HepG2 (cell line): Measurements from ENCODE around the gene CTSA. TPM values are rescaled to one million over a fixed set of nuclear protein-coding genes. Genes with fewer than 3 reads are reported as not detected.
A peak's percentile ranks its signal among the peaks of the same experiment; 100 is the strongest.

Experiments
- CENPX ChIP-seq: sonication (generic); formaldehyde crosslinking; IDR thresholded peaks from 2 replicates; pipeline ENCODE4 v1.9.0; 2021; ENCODE audit warnings: mild to moderate bottlenecking, missing genetic modification reagents, moderate library complexity
- E2F5 ChIP-seq: sonication (generic); formaldehyde crosslinking; conservative IDR thresholded peaks from 2 replicates; pipeline ENCODE4 v1.4.0; 2020; ENCODE audit warnings: missing genetic modification reagents
- GMEB2 ChIP-seq: IDR thresholded peaks from 2 replicates; pipeline ENCODE4 v1.6.1; 2016; ENCODE audit warnings: missing biosample characterization, missing genetic modification reagents, low read depth
- HNRNPL ChIP-seq: fragments of 200-400 bp; formaldehyde crosslinking; IDR thresholded peaks from 2 replicates; pipeline ENCODE4 v1.6.1; 2017; ENCODE audit warnings: mild to moderate bottlenecking, low read depth, low read length
- NCOA1 ChIP-seq: sonication (generic); formaldehyde crosslinking; IDR thresholded peaks from 2 replicates; pipeline ENCODE4 v1.9.0; 2021; ENCODE audit warnings: missing genetic modification reagents
- PAX8 ChIP-seq: sonication (generic); formaldehyde crosslinking; IDR thresholded peaks from 2 replicates; pipeline ENCODE4 v1.8.0; 2022; ENCODE audit warnings: mild to moderate bottlenecking, missing genetic modification reagents, borderline replicate concordance
- PRDM10 ChIP-seq: sonication (generic); formaldehyde crosslinking; IDR thresholded peaks from 2 replicates; pipeline ENCODE4 v1.4.0; 2020; ENCODE audit warnings: low read depth, missing genetic modification reagents
- PRMT3 ChIP-seq: sonication (generic); formaldehyde crosslinking; IDR thresholded peaks from 2 replicates; pipeline ENCODE4 v1.8.1; 2022; ENCODE audit warnings: low read depth, mild to moderate bottlenecking, moderate library complexity, missing genetic modification reagents, borderline replicate concordance
- SIX4 ChIP-seq: sonication (generic); formaldehyde crosslinking; IDR thresholded peaks from 2 replicates; pipeline ENCODE4 v1.4.0; 2020; ENCODE audit warnings: missing genetic modification reagents
- ZNF891 ChIP-seq: sonication (generic); formaldehyde crosslinking; IDR thresholded peaks from 2 replicates; pipeline ENCODE4 v1.5.0; 2020; ENCODE audit warnings: mild to moderate bottlenecking, missing genetic modification reagents
- polyA plus RNA-seq, 8 experiments: library from polyadenylated mRNA; depleted of rRNA in 3 of 8; stranded (reverse) in 7 of 8; unstranded in 1 of 8; fragments of >200 nt; fragmentation: Illumina TruSeq in 4 of 8; extraction: Trizol in 4 of 8; gene quantifications; 2 replicates each; pipeline versions ENCODE4 v1.2.1 to v1.2.3, GENCODE V29; 2011 to 2016; ENCODE audit warnings: low read depth in 4 of 8, missing spikeins in 1 of 8, mixed read lengths in 1 of 8; ENCODE audit not compliant: insufficient read depth in 1 of 8
- total RNA-seq, 5 experiments: library from RNA; depleted of rRNA; stranded (reverse); fragments of >200 nt; fragmentation: Illumina TruSeq; extraction: Trizol; gene quantifications; 2 replicates each; pipeline ENCODE4 v1.2.3, GENCODE V29; 2016; ENCODE audit warnings: low read depth in 1 of 5
- TF ChIP-seq, protein P1 (sequence below): sonication (generic); formaldehyde crosslinking; IDR thresholded peaks from 2 replicates; pipeline ENCODE4 v1.4.0; 2020; ENCODE audit warnings: missing genetic modification reagents
- TF ChIP-seq, protein P2 (sequence below): sonication (generic); formaldehyde crosslinking; IDR thresholded peaks from 2 replicates; pipeline ENCODE4 v1.4.0; 2020; ENCODE audit warnings: missing genetic modification reagents
- TF ChIP-seq, protein P3 (sequence below): sonication (generic); IDR thresholded peaks from 2 replicates; pipeline ENCODE4 v1.6.1; 2016; ENCODE audit warnings: low read depth, borderline replicate concordance

Gene CTSA
- total and polyA plus RNA-seq, 2 of the 13 experiments (the other 11 are each of a cell fraction or from before 2014, with no cell fraction given) = 202 to 231 TPM

DNA sequence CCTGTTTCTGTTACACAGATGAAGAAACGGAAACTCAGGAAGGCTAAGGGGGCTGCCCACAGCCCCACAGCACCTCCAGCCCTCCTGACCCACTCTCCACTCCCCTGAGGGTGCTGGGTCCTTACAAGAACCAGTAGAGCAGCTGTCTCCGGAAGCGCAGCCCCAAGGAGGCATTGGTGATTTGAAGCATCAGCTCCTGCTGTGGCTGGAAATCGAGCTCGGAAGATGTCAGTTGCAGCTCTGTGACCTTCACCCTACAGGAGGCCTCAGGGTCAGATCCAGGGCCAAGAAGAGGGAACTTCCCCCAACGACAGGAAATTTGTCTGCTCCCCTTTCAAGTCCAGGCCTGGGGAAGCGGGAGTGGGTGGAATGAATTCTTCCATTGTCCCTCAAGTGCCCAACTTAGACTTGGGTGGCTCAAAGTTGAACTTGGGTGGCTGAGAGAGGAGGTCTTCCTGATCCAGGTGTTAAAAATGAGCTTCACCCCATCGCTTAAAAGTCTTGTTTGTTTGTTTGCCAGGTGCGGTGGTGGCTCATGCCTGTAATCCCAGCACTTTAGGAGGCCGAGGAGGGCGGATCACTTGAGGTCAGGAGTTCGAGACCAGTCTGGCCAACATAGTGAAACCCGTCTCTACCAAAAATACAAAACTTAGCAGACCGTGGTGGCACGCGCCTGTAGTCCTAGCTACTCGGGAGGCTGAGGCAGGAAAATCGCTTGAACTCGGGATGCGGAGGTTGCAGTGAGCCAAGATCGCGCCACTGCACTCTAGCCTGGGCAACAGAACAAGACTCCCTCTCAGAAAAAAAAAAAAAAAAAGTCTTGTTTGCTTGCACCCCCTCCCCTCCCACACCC, 18.9 kb downstream of the CTSA start (continued):
- TF ChIP-seq NCOA1 (CRISPR knock-in tag) (no peak), GMEB2 (CRISPR knock-in tag) (no peak), PRMT3 (0 out of 2 replicates have a peak, but pooled peaks have one; percentile 25), ZNF891 (CRISPR knock-in tag) (peak; percentile 8; the same call in 1 of the 2 replicates), PRDM10 (0 out of 2 replicates have a peak, but pooled peaks have one; percentile 28), HNRNPL (no peak), CENPX (no peak), SIX4 (CRISPR knock-in tag) (no peak), E2F5 (CRISPR knock-in tag) (no peak), PAX8 (CRISPR knock-in tag) (no peak)
- TF ChIP-seq, protein P1, sequence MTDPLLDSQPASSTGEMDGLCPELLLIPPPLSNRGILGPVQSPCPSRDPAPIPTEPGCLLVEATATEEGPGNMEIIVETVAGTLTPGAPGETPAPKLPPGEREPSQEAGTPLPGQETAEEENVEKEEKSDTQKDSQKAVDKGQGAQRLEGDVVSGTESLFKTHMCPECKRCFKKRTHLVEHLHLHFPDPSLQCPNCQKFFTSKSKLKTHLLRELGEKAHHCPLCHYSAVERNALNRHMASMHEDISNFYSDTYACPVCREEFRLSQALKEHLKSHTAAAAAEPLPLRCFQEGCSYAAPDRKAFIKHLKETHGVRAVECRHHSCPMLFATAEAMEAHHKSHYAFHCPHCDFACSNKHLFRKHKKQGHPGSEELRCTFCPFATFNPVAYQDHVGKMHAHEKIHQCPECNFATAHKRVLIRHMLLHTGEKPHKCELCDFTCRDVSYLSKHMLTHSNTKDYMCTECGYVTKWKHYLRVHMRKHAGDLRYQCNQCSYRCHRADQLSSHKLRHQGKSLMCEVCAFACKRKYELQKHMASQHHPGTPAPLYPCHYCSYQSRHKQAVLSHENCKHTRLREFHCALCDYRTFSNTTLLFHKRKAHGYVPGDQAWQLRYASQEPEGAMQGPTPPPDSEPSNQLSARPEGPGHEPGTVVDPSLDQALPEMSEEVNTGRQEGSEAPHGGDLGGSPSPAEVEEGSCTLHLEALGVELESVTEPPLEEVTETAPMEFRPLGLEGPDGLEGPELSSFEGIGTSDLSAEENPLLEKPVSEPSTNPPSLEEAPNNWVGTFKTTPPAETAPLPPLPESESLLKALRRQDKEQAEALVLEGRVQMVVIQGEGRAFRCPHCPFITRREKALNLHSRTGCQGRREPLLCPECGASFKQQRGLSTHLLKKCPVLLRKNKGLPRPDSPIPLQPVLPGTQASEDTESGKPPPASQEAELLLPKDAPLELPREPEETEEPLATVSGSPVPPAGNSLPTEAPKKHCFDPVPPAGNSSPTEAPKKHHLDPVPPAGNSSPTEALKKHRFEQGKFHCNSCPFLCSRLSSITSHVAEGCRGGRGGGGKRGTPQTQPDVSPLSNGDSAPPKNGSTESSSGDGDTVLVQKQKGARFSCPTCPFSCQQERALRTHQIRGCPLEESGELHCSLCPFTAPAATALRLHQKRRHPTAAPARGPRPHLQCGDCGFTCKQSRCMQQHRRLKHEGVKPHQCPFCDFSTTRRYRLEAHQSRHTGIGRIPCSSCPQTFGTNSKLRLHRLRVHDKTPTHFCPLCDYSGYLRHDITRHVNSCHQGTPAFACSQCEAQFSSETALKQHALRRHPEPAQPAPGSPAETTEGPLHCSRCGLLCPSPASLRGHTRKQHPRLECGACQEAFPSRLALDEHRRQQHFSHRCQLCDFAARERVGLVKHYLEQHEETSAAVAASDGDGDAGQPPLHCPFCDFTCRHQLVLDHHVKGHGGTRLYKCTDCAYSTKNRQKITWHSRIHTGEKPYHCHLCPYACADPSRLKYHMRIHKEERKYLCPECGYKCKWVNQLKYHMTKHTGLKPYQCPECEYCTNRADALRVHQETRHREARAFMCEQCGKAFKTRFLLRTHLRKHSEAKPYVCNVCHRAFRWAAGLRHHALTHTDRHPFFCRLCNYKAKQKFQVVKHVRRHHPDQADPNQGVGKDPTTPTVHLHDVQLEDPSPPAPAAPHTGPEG (CRISPR knock-in tag) = 0 out of 2 replicates have a peak, but pooled peaks have one; percentile 57
- TF ChIP-seq, protein P2, sequence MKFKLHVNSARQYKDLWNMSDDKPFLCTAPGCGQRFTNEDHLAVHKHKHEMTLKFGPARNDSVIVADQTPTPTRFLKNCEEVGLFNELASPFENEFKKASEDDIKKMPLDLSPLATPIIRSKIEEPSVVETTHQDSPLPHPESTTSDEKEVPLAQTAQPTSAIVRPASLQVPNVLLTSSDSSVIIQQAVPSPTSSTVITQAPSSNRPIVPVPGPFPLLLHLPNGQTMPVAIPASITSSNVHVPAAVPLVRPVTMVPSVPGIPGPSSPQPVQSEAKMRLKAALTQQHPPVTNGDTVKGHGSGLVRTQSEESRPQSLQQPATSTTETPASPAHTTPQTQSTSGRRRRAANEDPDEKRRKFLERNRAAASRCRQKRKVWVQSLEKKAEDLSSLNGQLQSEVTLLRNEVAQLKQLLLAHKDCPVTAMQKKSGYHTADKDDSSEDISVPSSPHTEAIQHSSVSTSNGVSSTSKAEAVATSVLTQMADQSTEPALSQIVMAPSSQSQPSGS = no peak
- TF ChIP-seq, protein P3, sequence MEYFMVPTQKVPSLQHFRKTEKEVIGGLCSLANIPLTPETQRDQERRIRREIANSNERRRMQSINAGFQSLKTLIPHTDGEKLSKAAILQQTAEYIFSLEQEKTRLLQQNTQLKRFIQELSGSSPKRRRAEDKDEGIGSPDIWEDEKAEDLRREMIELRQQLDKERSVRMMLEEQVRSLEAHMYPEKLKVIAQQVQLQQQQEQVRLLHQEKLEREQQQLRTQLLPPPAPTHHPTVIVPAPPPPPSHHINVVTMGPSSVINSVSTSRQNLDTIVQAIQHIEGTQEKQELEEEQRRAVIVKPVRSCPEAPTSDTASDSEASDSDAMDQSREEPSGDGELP = no peak
